ENCODE data around the gene PDCD6IP. TPM values are rescaled to one million over a fixed set of nuclear protein-coding genes. Genes with fewer than 3 reads are reported as not detected.

PDCD6IP gene
- total and polyA plus RNA-seq, 4 experiments from 2014 or later, result 59.2 to 237 (median 152) TPM

DNA sequence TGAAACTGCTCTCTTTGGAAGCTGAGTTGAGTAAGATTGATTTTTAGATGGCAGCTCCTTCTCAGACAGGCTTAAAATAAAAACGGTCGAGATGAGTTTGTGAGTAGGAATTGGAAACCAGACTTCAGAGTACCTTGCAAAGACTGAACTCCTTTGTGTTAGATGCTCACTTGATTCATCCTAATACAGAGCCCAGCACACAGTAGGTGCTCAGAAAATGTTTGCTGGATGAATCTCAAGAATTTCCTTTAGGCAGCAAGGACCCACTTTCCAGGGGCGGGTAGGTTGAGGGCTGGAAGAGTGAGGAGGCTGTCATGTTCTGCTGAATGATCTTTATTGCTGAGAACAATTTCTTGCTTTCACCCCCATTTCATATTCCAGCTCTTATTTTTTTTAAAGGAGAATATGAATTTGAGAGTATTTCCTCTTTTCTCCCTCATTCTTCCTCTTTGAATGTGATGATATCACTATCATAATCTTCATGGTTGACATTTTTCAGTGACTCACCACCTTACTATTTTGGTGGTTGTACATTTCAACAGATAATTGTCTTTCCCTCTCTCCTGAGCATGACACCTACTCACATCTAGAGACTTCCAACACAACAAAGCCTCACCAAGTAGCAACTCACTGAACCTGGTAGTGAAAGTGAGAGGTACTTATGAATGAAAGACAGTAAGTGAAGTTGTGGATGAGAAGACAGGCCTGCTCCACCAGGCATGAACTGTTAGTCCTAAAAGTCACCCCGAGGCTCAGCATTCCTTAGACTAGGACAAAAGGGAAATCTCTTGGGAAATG lies 113.3 kb downstream of the PDCD6IP start:
- H3K4me3 Mint-ChIP-seq, result no peak overlapping the region
- ChIA-PET CTCF (ENCODE audit: partially characterized antibody) (interaction anchor here (1.1 kb wide), 1 partner anchor 30 kb away, joined by 3 read pairs; no protein-coding TSS in a partner anchor), POLR2A (ENCODE audit: partially characterized antibody) (no interaction called here)
- intact Hi-C loops (cut with micrococcal nuclease), result no loop called here
- H3K27ac Mint-ChIP-seq, result no peak overlapping the region
- H3K4me3 ChIP-seq (ENCODE audit: low read length in 2 of 2), result no peak overlapping the region
- no peaks in the 10 kb centered on the region for H3K36me3 ChIP-seq (ENCODE audit: insufficient read depth, low read length)
- H3K9me3 Mint-ChIP-seq, result no peaks in the 10 kb centered on the region
- peaks cover 0 to 11% of the 10 kb centered on the region in 2 donors for H3K27me3 Mint-ChIP-seq
- no peaks in the 10 kb centered on the region for H3K4me1 ChIP-seq (ENCODE audit: insufficient read depth, low read length)
- no peaks in the 10 kb centered on the region for H3K27me3 ChIP-seq (ENCODE audit: insufficient read depth, low read length)
- no peak overlapping the region for H3K27ac ChIP-seq (ENCODE audit: low read depth, low read length)
- no peaks in the 10 kb centered on the region for H3K9me3 ChIP-seq (ENCODE audit: control insufficient read depth in 1 of 2, low read length in 2 of 2)
- no peak for DNase-seq
- no peaks in the 10 kb centered on the region for H3K36me3 Mint-ChIP-seq
- H3K4me1 Mint-ChIP-seq, result no peaks in the 10 kb centered on the region

- DNase-seq, result no peak
- POLR2A ChIA-PET (ENCODE audit: partially characterized antibody), result no interaction called here
- Histone ChIP-seq H3K27ac (ENCODE audit: low read depth, low read length) (no peak overlapping the region), H3K36me3 (ENCODE audit: insufficient read depth, low read length) (no peaks in the 10 kb centered on the region), H3K4me1 (ENCODE audit: insufficient read depth, low read length) (no peaks in the 10 kb centered on the region), H3K27me3 (ENCODE audit: insufficient read depth, low read length) (no peaks in the 10 kb centered on the region), H3K9me3 (ENCODE audit: control insufficient read depth in 1 of 2, low read length in 2 of 2) (no peaks in the 10 kb centered on the region), H3K4me3 (ENCODE audit: low read length in 2 of 2) (no peak overlapping the region)
- H3K4me1 Mint-ChIP-seq, result no peaks in the 10 kb centered on the region
- H3K27me3 Mint-ChIP-seq, result peaks cover 0 to 11% of the 10 kb centered on the region in 2 donors
- no peaks in the 10 kb centered on the region for H3K36me3 Mint-ChIP-seq
- intact Hi-C loops (cut with micrococcal nuclease), result no loop called here
- no peak overlapping the region for H3K4me3 Mint-ChIP-seq
- H3K9me3 Mint-ChIP-seq, result no peaks in the 10 kb centered on the region
- no peak overlapping the region for H3K27ac Mint-ChIP-seq
- CTCF ChIA-PET (ENCODE audit: partially characterized antibody), result no interaction called here
Measured at GRCh38 chr3:33914212-33914611, 115.8 kb downstream of the PDCD6IP start.

- no peaks in the 10 kb centered on the region for H3K9me3 ChIP-seq (ENCODE audit: control insufficient read depth in 1 of 2, low read length in 2 of 2)
- H3K4me1 Mint-ChIP-seq, result no peaks in the 10 kb centered on the region
- no peak overlapping the region for H3K4me3 Mint-ChIP-seq
- intact Hi-C loops (cut with micrococcal nuclease), result no loop called here
- H3K36me3 Mint-ChIP-seq, result no peaks in the 10 kb centered on the region
- POLR2A ChIA-PET (ENCODE audit: partially characterized antibody), result no interaction called here
- H3K4me3 ChIP-seq (ENCODE audit: low read length in 2 of 2), result no peak overlapping the region
- peaks cover 0 to 8% of the 10 kb centered on the region in 2 donors for H3K27me3 Mint-ChIP-seq
- no peak for DNase-seq
- H3K9me3 Mint-ChIP-seq, result no peaks in the 10 kb centered on the region
- CTCF ChIA-PET (ENCODE audit: partially characterized antibody), result no interaction called here
- H3K27me3 ChIP-seq (ENCODE audit: insufficient read depth, low read length), result no peaks in the 10 kb centered on the region
- no peaks in the 10 kb centered on the region for H3K4me1 ChIP-seq (ENCODE audit: insufficient read depth, low read length)
- H3K27ac ChIP-seq (ENCODE audit: low read depth, low read length), result no peak overlapping the region
- H3K27ac Mint-ChIP-seq, result no peak overlapping the region
- no peaks in the 10 kb centered on the region for H3K36me3 ChIP-seq (ENCODE audit: insufficient read depth, low read length)
Measured at GRCh38 chr3:33914731-33915379, 116.4 kb downstream of the PDCD6IP start.

DNA sequence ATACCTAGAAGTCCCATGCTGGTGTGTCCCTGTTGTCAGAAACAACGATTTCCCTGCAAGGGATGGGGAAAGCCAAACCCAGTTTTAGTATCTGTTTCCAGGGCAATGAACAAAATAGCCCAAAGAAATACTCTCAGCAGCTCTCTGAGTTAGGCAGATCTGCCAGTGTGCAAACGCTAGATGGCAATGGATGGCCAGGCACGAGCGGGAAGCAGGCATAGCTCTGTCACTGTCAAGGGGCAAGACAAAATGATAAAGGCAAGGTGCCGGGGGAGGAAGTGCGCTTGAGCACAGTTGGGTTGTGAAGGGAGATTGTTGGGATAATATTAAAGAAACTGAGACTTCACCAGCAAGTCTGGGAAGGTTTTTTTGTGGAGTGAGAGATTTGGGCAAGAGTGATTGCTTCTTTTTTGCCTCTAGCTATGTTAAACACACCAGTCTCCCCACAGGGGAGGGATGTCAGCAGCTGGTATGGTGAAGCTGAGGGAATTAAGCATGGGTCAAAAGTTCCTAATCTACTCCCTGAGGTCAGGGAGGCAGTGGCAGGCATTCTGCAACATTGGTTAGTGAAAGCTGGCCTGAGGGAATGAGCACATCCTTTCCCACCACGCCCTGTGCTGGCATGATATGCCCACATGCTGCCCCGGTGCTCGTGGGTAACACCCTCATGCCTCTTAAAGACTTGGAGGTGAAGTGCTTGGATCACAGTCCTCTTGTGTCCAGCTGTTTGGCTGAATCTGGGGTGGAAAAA lies 117.5 kb downstream of the PDCD6IP start:
- Mint-ChIP-seq H3K36me3 (no peaks in the 10 kb centered on the region), H3K4me3 (no peak overlapping the region), H3K27me3 (peaks cover 0 to 8% of the 10 kb centered on the region in 2 donors), H3K4me1 (no peaks in the 10 kb centered on the region), H3K27ac (peak overlapping the region in 1 of 7 donors; percentile 10), H3K9me3 (no peaks in the 10 kb centered on the region)
- no peaks in the 10 kb centered on the region for H3K36me3 ChIP-seq (ENCODE audit: insufficient read depth, low read length)
- peak in 1 of 5 donors; percentile 2 for DNase-seq
- H3K4me3 ChIP-seq (ENCODE audit: low read length in 2 of 2), result no peak overlapping the region
- H3K9me3 ChIP-seq (ENCODE audit: control insufficient read depth in 1 of 2, low read length in 2 of 2), result no peaks in the 10 kb centered on the region
- H3K4me1 ChIP-seq (ENCODE audit: insufficient read depth, low read length), result no peaks in the 10 kb centered on the region
- intact Hi-C loops (cut with micrococcal nuclease), result no loop called here
- CTCF ChIA-PET (ENCODE audit: partially characterized antibody), result no interaction called here
- H3K27ac ChIP-seq (ENCODE audit: low read depth, low read length), result no peak overlapping the region
- POLR2A ChIA-PET (ENCODE audit: partially characterized antibody), result no interaction called here
- no peaks in the 10 kb centered on the region for H3K27me3 ChIP-seq (ENCODE audit: insufficient read depth, low read length)

- H3K36me3 Mint-ChIP-seq, result no peaks in the 10 kb centered on the region
- Histone ChIP-seq H3K9me3 (ENCODE audit: control insufficient read depth in 1 of 2, low read length in 2 of 2) (no peaks in the 10 kb centered on the region), H3K4me3 (ENCODE audit: low read length in 2 of 2) (no peak overlapping the region), H3K36me3 (ENCODE audit: insufficient read depth, low read length) (no peaks in the 10 kb centered on the region), H3K27me3 (ENCODE audit: insufficient read depth, low read length) (no peaks in the 10 kb centered on the region), H3K4me1 (ENCODE audit: insufficient read depth, low read length) (no peaks in the 10 kb centered on the region), H3K27ac (ENCODE audit: low read depth, low read length) (no peak overlapping the region)
- no peak for DNase-seq
- ChIA-PET CTCF (ENCODE audit: partially characterized antibody) (no interaction called here), POLR2A (ENCODE audit: partially characterized antibody) (no interaction called here)
- intact Hi-C loops (cut with micrococcal nuclease), result no loop called here
- H3K27ac Mint-ChIP-seq, result no peak overlapping the region
- peaks cover 0 to 8% of the 10 kb centered on the region in 2 donors for H3K27me3 Mint-ChIP-seq
- H3K4me1 Mint-ChIP-seq, result no peaks in the 10 kb centered on the region
- H3K9me3 Mint-ChIP-seq, result peaks cover 0 to 3% (median 0%) of the 10 kb centered on the region in 8 donors
- H3K4me3 Mint-ChIP-seq, result no peak overlapping the region
Measured at GRCh38 chr3:33918126-33918756, 119.8 kb downstream of the PDCD6IP start.

Other genes with a start within 250 kb of the PDCD6IP start
- gene CLASP2, start 80.4 kb upstream of the PDCD6IP start, total RNA-seq, result 10 to 100 TPM; 62.1 to 63.0 TPM
- 10 to 100 TPM in 1 of 2 donors, 1 to 10 TPM in 1; 9.0 to 20.0 TPM for gene CLASP2, start 80.4 kb upstream of the PDCD6IP start, polyA plus RNA-seq

All from CD4-positive, alpha-beta memory T cell (primary cell).